ENCODE measurements around the gene DIP2C.

DIP2C gene

DNA sequence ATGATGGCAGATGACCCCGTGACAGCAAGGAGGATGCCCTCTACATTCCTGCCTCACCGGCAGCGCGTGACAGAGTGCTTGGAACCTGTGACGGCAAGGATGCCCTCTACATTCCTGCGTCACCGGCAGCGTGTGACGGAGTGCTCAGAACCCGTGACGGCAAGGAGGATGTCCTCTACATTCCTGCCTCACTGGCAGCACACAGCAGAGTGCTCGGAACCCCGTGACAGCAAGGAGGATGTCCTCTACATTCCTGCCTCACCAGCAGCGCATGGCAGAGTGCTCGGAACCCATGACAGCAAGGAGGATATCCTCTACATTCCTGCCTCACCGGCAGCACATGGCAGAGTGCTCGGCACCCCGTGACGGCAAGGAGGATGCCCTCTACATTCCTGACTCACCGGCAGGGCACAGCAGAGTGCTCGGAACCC, 231.0 kb downstream of the DIP2C start:
- no peak for DNase-seq (ENCODE audit: low spot score)
- TF ChIP-seq, protein P1, sequence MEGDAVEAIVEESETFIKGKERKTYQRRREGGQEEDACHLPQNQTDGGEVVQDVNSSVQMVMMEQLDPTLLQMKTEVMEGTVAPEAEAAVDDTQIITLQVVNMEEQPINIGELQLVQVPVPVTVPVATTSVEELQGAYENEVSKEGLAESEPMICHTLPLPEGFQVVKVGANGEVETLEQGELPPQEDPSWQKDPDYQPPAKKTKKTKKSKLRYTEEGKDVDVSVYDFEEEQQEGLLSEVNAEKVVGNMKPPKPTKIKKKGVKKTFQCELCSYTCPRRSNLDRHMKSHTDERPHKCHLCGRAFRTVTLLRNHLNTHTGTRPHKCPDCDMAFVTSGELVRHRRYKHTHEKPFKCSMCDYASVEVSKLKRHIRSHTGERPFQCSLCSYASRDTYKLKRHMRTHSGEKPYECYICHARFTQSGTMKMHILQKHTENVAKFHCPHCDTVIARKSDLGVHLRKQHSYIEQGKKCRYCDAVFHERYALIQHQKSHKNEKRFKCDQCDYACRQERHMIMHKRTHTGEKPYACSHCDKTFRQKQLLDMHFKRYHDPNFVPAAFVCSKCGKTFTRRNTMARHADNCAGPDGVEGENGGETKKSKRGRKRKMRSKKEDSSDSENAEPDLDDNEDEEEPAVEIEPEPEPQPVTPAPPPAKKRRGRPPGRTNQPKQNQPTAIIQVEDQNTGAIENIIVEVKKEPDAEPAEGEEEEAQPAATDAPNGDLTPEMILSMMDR (IDR thresholded peaks at IDR 0.05; ENCODE audit: borderline replicate concordance, control extremely low read depth, extremely low read depth, insufficient read depth, missing control alignments): no peak
- in situ Hi-C loops (cut with MboI; ENCODE audit: low sequenced_read_pairs, unreplicated experiment): no loop called here

GRCh38 chr10:456486-456885, 233.0 kb downstream of the DIP2C start:
- TF ChIP-seq, protein P1 (IDR thresholded peaks at IDR 0.05; ENCODE audit: borderline replicate concordance, control extremely low read depth, extremely low read depth, insufficient read depth, missing control alignments): no peak
- in situ Hi-C loops (cut with MboI; ENCODE audit: low sequenced_read_pairs, unreplicated experiment): no loop called here
- no peak for DNase-seq (ENCODE audit: low spot score)

DNA sequence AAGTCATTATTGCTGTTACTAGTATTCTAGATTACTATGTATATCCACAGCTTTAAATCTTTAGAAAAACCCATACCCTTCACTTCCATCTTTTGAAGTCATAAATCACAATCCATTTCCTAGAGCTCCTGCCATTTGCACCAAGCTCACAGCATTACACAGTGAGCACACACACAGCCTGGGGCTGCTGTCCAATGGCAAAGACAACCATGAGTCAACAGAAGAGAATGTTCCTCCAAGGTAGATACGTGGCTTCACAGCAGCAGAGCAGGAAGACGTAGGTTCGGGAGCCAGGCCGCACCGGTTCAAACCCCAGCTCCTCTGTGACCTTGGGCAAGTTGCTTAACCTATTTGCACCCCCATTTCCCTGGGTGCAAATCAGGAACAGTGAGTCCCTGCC, 234.6 kb downstream of the DIP2C start:
- TF ChIP-seq, protein P1 (IDR thresholded peaks at IDR 0.05; ENCODE audit: borderline replicate concordance, control extremely low read depth, extremely low read depth, insufficient read depth, missing control alignments): no peak
- DNase-seq (ENCODE audit: low spot score): no peak
- in situ Hi-C loops (cut with MboI; ENCODE audit: low sequenced_read_pairs, unreplicated experiment): no loop called here

DNA sequence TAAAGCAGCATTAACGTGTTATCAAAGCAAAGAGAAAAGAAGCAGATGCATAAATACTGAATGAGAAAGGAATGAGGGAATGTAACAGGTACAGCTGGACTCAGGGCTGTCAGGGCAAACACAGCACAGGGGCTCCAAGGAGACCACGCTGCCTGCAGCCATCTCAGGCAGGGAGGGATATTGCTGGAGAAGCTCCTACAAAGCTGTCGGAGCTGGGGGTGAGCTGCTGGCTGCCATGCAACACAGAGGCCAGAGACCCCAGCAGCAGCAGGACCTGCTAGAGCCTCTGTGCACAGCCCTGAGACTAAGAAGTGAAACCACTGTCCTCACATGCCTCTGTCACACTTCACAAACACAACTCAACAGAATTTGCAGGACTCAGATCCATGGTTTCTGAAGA, 235.8 kb downstream of the DIP2C start:
- DNase-seq (ENCODE audit: low spot score): no peak
- TF ChIP-seq, protein P1 (IDR thresholded peaks at IDR 0.05; ENCODE audit: borderline replicate concordance, control extremely low read depth, extremely low read depth, insufficient read depth, missing control alignments): no peak
- in situ Hi-C loops (cut with MboI; ENCODE audit: low sequenced_read_pairs, unreplicated experiment): no loop called here

DNA sequence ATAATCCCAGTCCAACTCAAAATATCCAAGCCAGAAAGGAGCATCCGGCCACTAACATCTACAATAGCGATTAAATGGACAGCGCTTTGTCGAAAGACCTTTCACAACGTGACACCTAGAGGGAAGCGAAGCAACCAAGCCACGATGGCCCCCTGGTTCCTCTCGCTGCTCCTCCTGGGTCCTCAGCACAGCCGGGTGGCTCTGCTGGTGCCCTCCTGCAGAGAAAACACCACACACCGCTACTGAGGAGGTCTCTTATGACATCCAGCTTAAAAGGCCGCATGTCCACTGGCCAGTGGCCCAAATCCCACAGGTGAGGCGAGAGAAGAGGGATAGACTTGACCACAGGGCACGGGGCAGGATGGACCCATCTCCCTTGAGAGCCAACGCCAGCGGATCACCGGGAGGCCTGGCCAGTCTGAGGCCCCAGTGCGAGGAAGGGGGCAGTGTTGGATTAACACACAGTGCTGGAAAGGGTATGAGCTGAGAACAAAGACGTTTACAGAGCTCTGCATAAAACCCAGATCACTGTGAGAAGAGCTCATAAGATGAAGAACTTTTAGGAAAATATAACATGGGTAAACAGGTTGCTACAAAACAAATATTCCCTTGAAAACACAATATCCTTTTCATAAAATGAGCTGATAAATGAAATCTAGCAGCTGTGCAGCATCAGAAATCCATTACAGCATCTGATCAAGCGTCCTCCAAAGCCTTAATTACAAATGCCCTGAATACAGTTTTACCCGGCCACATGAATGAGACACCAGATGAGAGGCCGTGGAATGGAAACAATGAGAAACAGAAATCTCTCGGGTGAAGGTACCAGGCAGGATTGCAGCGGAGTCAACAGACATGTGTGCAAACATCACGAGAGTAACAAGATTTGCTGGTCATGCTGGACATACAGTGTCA, 236.7 kb downstream of the DIP2C start:
- TF ChIP-seq, protein P1 (IDR thresholded peaks at IDR 0.05; ENCODE audit: borderline replicate concordance, control extremely low read depth, extremely low read depth, insufficient read depth, missing control alignments): no peak
- in situ Hi-C loops (cut with MboI; ENCODE audit: low sequenced_read_pairs, unreplicated experiment): no loop called here
- no peak for DNase-seq (ENCODE audit: low spot score)

- no peak for DNase-seq (ENCODE audit: low spot score)
- TF ChIP-seq, protein P1 (IDR thresholded peaks at IDR 0.05; ENCODE audit: borderline replicate concordance, control extremely low read depth, extremely low read depth, insufficient read depth, missing control alignments): no peak
- in situ Hi-C loops (cut with MboI; ENCODE audit: low sequenced_read_pairs, unreplicated experiment): no loop called here
Observed at GRCh38 chr10:451856-452255, 237.6 kb downstream of the DIP2C start.

Measured in GM13976 (cell line).